ENCODE measurements around the gene FAAP24.
"Not testable (repeated sequence)": the region's sequence is repeated elsewhere in the genome, so short reads cannot be mapped to it uniquely, and the experiment has no call there.

FAAP24 gene

GRCh38 chr19:33000510-33000909, 28.5 kb downstream of the FAAP24 start:
- DNase-seq, result peak; percentile 26

DNA sequence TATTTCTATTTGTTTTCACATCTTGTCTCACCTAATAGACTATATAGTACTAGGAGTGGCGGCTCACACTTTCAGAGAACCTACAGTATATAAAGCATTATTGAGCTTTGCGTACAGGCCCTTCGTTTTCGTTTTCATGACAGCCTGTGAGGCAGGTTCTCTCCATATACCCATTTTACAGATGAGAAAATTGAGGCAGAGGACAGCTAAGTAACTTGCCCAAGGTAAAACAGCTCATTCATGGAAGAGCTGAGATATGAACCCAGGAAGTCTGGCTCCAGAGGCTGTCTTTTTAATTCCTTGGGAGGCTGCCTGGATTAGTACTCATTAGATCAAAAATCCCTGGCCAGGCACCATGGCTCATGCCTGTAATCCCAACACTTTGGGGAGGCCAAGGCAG, 28.9 kb downstream of the FAAP24 start:
- DNase-seq, result no peak

GRCh38 chr19:33002126-33002865, 30.3 kb downstream of the FAAP24 start:
- not testable (repeated sequence) for DNase-seq

GRCh38 chr19:33003424-33004024, 31.5 kb downstream of the FAAP24 start:
- not testable (repeated sequence) for DNase-seq

DNA sequence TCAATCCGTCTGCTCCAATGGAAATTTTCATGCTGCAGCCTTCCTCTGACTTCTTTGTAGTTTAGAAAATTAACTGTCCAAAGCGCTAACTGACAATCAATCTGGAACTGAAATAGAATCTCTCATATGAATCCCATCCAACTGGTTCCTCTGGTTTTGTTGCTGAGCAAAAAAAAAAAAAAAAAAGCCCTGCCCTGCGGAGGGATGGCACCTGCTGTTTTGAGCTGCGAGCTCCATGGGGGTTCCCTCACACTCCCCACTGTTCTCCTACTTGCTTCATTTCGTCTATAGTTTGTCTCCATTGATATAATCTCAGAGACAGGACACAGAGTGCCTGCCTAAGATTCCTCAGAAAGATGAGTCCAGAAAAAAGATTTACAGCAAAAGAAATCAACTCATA, 33.4 kb downstream of the FAAP24 start:
- DNase-seq, result no peak

GRCh38 chr19:33008738-33009137, 36.7 kb downstream of the FAAP24 start:
- no peak for DNase-seq

- DNase-seq, result not testable (repeated sequence)
These were observed 38.8 kb downstream of the FAAP24 start for GRCh38 chr19:33010891-33011290.

GRCh38 chr19:33022472-33023116, 50.6 kb downstream of the FAAP24 start:
- no peak for DNase-seq

DNA sequence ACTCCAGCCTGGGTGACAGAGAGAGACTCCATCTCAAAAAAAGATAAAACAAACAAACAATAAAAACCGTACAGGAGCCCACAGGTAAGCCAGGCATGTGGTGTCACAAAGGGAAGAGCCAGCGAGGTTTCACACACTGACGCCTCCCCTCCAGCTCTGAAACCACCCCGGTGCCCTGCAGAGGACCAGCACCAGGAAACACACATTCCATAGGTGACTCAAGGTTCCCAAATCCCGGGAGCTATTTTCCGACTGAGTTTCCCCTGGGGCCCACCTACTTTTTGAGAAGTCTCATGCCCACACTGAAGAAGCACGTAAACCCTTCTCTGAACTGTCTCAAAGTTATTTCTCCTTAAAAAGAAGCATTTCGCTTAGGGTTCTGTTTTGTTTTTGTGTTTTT, 52.4 kb downstream of the FAAP24 start:
- DNase-seq, result no peak

DNA sequence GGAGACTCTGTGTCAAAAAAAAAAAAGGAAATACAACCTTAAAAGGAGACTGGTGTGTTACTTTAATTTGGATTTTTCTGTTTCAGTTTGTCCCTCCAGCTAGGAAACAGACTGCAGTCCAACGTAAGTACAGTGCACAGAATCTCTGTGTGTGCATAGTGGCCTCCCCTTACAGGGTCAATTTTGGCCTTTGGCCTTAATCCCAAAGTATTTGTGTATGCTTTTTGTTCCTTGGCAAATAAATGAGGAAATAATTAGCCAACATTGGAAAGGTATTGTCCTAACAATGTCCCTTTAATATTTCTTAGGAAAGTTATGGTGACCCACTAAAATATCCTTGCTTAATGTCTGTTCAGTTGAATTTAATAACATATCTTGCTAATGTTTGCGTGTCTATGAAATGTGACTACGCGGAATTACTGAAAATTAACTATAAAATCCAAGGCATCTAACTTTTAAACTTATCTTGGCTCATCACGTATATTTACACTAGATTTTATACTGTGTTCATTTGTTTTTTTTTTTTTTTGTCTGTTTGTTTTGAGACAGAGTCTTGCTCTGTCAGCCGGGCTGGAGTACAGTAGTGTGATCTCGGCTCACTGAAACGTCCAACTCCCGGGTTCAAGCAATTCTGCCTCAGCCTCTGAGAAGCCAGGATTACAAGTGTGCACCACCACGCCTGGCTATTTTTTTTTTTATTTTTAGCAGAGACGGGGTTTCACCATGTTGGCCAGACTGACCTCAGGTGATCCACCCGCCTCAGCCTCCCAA, 53.6 kb downstream of the FAAP24 start:
- DNase-seq, result not testable (repeated sequence)

GRCh38 chr19:33026602-33027001, 54.6 kb downstream of the FAAP24 start:
- DNase-seq, result not testable (repeated sequence)

Measured in CD4-positive, alpha-beta T cell treated with Interleukin-21 for 1 hour (primary cell).